ENCODE results near the gene TRANK1.
"Not testable (repeated sequence)": the region's sequence is repeated elsewhere in the genome, so short reads cannot be mapped to it uniquely, and the experiment has no call there.

TRANK1 gene

GRCh38 chr3:36890261-36890660 lies 54.6 kb downstream of the TRANK1 start:
- Histone ChIP-seq H3K4me1 (ENCODE audit: insufficient read depth, insufficient read length) (no peaks in the 10 kb centered on the region), H3K27me3 (ENCODE audit: insufficient read depth, insufficient read length) (no peaks in the 10 kb centered on the region), H3K36me3 (ENCODE audit: insufficient read depth, insufficient read length, low read length) (no peaks in the 10 kb centered on the region), H3K9ac (ENCODE audit: insufficient read length, low read depth) (no peak overlapping the region), H3K9me3 (ENCODE audit: insufficient read depth, low read length) (no peaks in the 10 kb centered on the region), H3K4me3 (ENCODE audit: insufficient read length, low read depth) (no peak overlapping the region)
- TF ChIP-seq SUZ12 (IDR thresholded peaks at IDR 0.05; ENCODE audit: extremely low read depth, insufficient read depth, insufficient read length) = no peak
- TF ChIP-seq ZNF274 (IDR thresholded peaks at IDR 0.05; ENCODE audit: low read depth, low read length) = no peak
- TF ChIP-seq YY1 (IDR thresholded peaks at IDR 0.05; ENCODE audit: insufficient read depth, insufficient read length) = no peak
- DNase-seq (ENCODE audit: low read depth, low spot score) = no peak

- H3K4me1 ChIP-seq (ENCODE audit: insufficient read depth, insufficient read length) = no peaks in the 10 kb centered on the region
- H3K36me3 ChIP-seq (ENCODE audit: insufficient read depth, insufficient read length, low read length) = no peaks in the 10 kb centered on the region
- H3K4me3 ChIP-seq (ENCODE audit: insufficient read length, low read depth) = no peak overlapping the region
Measured at GRCh38 chr3:36881735-36882134, 63.1 kb downstream of the TRANK1 start.

GRCh38 chr3:36879842-36880241 lies 65.0 kb downstream of the TRANK1 start:
- not testable (repeated sequence) for H3K4me3 ChIP-seq (ENCODE audit: insufficient read length, low read depth); H3K27me3 ChIP-seq (ENCODE audit: insufficient read depth, insufficient read length); H3K4me1 ChIP-seq (ENCODE audit: insufficient read depth, insufficient read length); DNase-seq (ENCODE audit: low read depth, low spot score); H3K9ac ChIP-seq (ENCODE audit: insufficient read length, low read depth); H3K36me3 ChIP-seq (ENCODE audit: insufficient read depth, insufficient read length, low read length); H3K9me3 ChIP-seq (ENCODE audit: insufficient read depth, low read length)

More at GRCh38 chr3:36881735-36882134, 63.1 kb downstream of the TRANK1 start:
- Histone ChIP-seq H3K9me3 (ENCODE audit: insufficient read depth, low read length) (no peaks in the 10 kb centered on the region), H3K27me3 (ENCODE audit: insufficient read depth, insufficient read length) (no peaks in the 10 kb centered on the region), H3K9ac (ENCODE audit: insufficient read length, low read depth) (no peak overlapping the region)
- no peak for TF ChIP-seq SUZ12 (IDR thresholded peaks at IDR 0.05; ENCODE audit: extremely low read depth, insufficient read depth, insufficient read length)
- TF ChIP-seq YY1 (IDR thresholded peaks at IDR 0.05; ENCODE audit: insufficient read depth, insufficient read length) = no peak
- no peak for TF ChIP-seq ZNF274 (IDR thresholded peaks at IDR 0.05; ENCODE audit: low read depth, low read length)
- DNase-seq (ENCODE audit: low read depth, low spot score) = no peak

GRCh38 chr3:36877930-36878685 lies 66.7 kb downstream of the TRANK1 start:
- TF ChIP-seq YY1 (IDR thresholded peaks at IDR 0.05; ENCODE audit: insufficient read depth, insufficient read length) = no peak
- TF ChIP-seq ZNF274 (IDR thresholded peaks at IDR 0.05; ENCODE audit: low read depth, low read length) = no peak
- TF ChIP-seq SUZ12 (IDR thresholded peaks at IDR 0.05; ENCODE audit: extremely low read depth, insufficient read depth, insufficient read length) = no peak
- no peaks in the 10 kb centered on the region for H3K36me3 ChIP-seq (ENCODE audit: insufficient read depth, insufficient read length, low read length)
- no peaks in the 10 kb centered on the region for H3K27me3 ChIP-seq (ENCODE audit: insufficient read depth, insufficient read length)

GRCh38 chr3:36876181-36876936 lies 68.5 kb downstream of the TRANK1 start:
- Histone ChIP-seq H3K27me3 (ENCODE audit: insufficient read depth, insufficient read length) (no peaks in the 10 kb centered on the region), H3K36me3 (ENCODE audit: insufficient read depth, insufficient read length, low read length) (no peaks in the 10 kb centered on the region), H3K4me1 (ENCODE audit: insufficient read depth, insufficient read length) (no peaks in the 10 kb centered on the region), H3K9ac (ENCODE audit: insufficient read length, low read depth) (no peak overlapping the region), H3K9me3 (ENCODE audit: insufficient read depth, low read length) (no peaks in the 10 kb centered on the region), H3K4me3 (ENCODE audit: insufficient read length, low read depth) (no peak overlapping the region)
- TF ChIP-seq SUZ12 (IDR thresholded peaks at IDR 0.05; ENCODE audit: extremely low read depth, insufficient read depth, insufficient read length) (no peak), ZNF274 (IDR thresholded peaks at IDR 0.05; ENCODE audit: low read depth, low read length) (no peak), YY1 (IDR thresholded peaks at IDR 0.05; ENCODE audit: insufficient read depth, insufficient read length) (no peak)
- DNase-seq (ENCODE audit: low read depth, low spot score) = no peak

More at GRCh38 chr3:36877930-36878685, 66.7 kb downstream of the TRANK1 start:
- DNase-seq (ENCODE audit: low read depth, low spot score) = no peak
- Histone ChIP-seq H3K4me1 (ENCODE audit: insufficient read depth, insufficient read length) (no peaks in the 10 kb centered on the region), H3K9ac (ENCODE audit: insufficient read length, low read depth) (no peak overlapping the region), H3K9me3 (ENCODE audit: insufficient read depth, low read length) (no peaks in the 10 kb centered on the region), H3K4me3 (ENCODE audit: insufficient read length, low read depth) (no peak overlapping the region)

GRCh38 chr3:36875397-36875796 lies 69.5 kb downstream of the TRANK1 start:
- DNase-seq (ENCODE audit: low read depth, low spot score) = no peak
- Histone ChIP-seq H3K4me1 (ENCODE audit: insufficient read depth, insufficient read length) (no peaks in the 10 kb centered on the region), H3K4me3 (ENCODE audit: insufficient read length, low read depth) (no peak overlapping the region), H3K9ac (ENCODE audit: insufficient read length, low read depth) (no peak overlapping the region), H3K27me3 (ENCODE audit: insufficient read depth, insufficient read length) (no peaks in the 10 kb centered on the region), H3K36me3 (ENCODE audit: insufficient read depth, insufficient read length, low read length) (no peaks in the 10 kb centered on the region), H3K9me3 (ENCODE audit: insufficient read depth, low read length) (no peaks in the 10 kb centered on the region)
- TF ChIP-seq ZNF274 (IDR thresholded peaks at IDR 0.05; ENCODE audit: low read depth, low read length) (no peak), SUZ12 (IDR thresholded peaks at IDR 0.05; ENCODE audit: extremely low read depth, insufficient read depth, insufficient read length) (no peak), YY1 (IDR thresholded peaks at IDR 0.05; ENCODE audit: insufficient read depth, insufficient read length) (no peak)

GRCh38 chr3:36874424-36874823 lies 70.4 kb downstream of the TRANK1 start:
- Histone ChIP-seq H3K4me3 (ENCODE audit: insufficient read length, low read depth) (no peak overlapping the region), H3K9ac (ENCODE audit: insufficient read length, low read depth) (no peak overlapping the region), H3K9me3 (ENCODE audit: insufficient read depth, low read length) (no peaks in the 10 kb centered on the region), H3K4me1 (ENCODE audit: insufficient read depth, insufficient read length) (no peaks in the 10 kb centered on the region), H3K27me3 (ENCODE audit: insufficient read depth, insufficient read length) (no peaks in the 10 kb centered on the region), H3K36me3 (ENCODE audit: insufficient read depth, insufficient read length, low read length) (no peaks in the 10 kb centered on the region)
- TF ChIP-seq SUZ12 (IDR thresholded peaks at IDR 0.05; ENCODE audit: extremely low read depth, insufficient read depth, insufficient read length) (no peak), YY1 (IDR thresholded peaks at IDR 0.05; ENCODE audit: insufficient read depth, insufficient read length) (no peak), ZNF274 (IDR thresholded peaks at IDR 0.05; ENCODE audit: low read depth, low read length) (no peak)
- no peak for DNase-seq (ENCODE audit: low read depth, low spot score)

Data from NT2/D1 (cell line).